ENCODE measurements around the gene FAM237B. TPM values are rescaled to one million over a fixed set of nuclear protein-coding genes. Genes with fewer than 3 reads are reported as not detected.
A peak's percentile ranks its signal among the peaks of the same experiment; 100 is the strongest.

FAM237B gene
- total and polyA plus RNA-seq, 2 of the 13 experiments (the other 11 are each of a cell fraction or from before 2014, with no cell fraction given) = not detected

DNA sequence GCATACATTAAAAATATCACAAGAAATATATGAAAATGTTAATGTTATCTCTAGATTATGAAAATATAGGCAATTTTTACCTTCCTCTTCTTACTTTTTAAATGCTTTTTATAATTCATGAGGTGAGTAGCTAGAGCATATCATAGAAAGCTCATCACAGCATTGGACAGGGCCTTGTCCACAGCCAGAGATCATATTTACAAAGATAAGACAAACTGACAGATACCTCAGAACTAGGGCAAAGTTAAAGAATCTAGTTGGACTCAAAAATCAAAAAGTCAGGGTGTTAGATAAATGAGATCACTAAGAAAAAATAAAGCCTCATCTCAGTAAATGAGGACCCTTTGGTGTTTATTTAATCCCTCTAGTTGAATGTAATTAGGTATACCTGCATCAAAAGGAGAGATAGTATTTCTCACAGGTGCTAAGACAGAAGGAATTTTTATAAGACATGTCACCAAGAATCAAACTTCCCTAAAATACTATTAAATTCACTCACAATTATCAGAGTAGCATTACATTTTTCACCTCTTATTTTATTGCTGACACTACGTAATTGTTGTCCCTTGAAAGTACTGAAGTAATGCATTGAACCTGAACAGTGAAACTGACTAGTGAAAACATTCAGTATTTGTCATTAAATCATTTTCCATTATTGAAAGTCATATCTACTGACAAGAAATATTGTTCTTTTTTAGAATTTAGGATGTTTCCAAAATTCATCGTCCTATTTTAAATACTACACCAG, 50.5 kb downstream of the FAM237B start (continued):
- peak; percentile 93 for TF ChIP-seq MAFF (IDR thresholded peaks at IDR 0.05; ENCODE audit: low read depth, low read length)
- no peak for TF ChIP-seq ZNF468 (CRISPR knock-in tag; IDR thresholded peaks at IDR 0.05)
- TF ChIP-seq, protein P1, sequence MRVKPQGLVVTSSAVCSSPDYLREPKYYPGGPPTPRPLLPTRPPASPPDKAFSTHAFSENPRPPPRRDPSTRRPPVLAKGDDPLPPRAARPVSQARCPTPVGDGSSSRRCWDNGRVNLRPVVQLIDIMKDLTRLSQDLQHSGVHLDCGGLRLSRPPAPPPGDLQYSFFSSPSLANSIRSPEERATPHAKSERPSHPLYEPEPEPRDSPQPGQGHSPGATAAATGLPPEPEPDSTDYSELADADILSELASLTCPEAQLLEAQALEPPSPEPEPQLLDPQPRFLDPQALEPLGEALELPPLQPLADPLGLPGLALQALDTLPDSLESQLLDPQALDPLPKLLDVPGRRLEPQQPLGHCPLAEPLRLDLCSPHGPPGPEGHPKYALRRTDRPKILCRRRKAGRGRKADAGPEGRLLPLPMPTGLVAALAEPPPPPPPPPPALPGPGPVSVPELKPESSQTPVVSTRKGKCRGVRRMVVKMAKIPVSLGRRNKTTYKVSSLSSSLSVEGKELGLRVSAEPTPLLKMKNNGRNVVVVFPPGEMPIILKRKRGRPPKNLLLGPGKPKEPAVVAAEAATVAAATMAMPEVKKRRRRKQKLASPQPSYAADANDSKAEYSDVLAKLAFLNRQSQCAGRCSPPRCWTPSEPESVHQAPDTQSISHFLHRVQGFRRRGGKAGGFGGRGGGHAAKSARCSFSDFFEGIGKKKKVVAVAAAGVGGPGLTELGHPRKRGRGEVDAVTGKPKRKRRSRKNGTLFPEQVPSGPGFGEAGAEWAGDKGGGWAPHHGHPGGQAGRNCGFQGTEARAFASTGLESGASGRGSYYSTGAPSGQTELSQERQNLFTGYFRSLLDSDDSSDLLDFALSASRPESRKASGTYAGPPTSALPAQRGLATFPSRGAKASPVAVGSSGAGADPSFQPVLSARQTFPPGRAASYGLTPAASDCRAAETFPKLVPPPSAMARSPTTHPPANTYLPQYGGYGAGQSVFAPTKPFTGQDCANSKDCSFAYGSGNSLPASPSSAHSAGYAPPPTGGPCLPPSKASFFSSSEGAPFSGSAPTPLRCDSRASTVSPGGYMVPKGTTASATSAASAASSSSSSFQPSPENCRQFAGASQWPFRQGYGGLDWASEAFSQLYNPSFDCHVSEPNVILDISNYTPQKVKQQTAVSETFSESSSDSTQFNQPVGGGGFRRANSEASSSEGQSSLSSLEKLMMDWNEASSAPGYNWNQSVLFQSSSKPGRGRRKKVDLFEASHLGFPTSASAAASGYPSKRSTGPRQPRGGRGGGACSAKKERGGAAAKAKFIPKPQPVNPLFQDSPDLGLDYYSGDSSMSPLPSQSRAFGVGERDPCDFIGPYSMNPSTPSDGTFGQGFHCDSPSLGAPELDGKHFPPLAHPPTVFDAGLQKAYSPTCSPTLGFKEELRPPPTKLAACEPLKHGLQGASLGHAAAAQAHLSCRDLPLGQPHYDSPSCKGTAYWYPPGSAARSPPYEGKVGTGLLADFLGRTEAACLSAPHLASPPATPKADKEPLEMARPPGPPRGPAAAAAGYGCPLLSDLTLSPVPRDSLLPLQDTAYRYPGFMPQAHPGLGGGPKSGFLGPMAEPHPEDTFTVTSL (CRISPR knock-in tag; IDR thresholded peaks at IDR 0.05; ENCODE audit: borderline replicate concordance) = peak; percentile 79; the same call in 1 of the 2 replicates
- TF ChIP-seq MED13 (CRISPR knock-in tag; IDR thresholded peaks at IDR 0.05) = no peak
- TF ChIP-seq, protein P2, sequence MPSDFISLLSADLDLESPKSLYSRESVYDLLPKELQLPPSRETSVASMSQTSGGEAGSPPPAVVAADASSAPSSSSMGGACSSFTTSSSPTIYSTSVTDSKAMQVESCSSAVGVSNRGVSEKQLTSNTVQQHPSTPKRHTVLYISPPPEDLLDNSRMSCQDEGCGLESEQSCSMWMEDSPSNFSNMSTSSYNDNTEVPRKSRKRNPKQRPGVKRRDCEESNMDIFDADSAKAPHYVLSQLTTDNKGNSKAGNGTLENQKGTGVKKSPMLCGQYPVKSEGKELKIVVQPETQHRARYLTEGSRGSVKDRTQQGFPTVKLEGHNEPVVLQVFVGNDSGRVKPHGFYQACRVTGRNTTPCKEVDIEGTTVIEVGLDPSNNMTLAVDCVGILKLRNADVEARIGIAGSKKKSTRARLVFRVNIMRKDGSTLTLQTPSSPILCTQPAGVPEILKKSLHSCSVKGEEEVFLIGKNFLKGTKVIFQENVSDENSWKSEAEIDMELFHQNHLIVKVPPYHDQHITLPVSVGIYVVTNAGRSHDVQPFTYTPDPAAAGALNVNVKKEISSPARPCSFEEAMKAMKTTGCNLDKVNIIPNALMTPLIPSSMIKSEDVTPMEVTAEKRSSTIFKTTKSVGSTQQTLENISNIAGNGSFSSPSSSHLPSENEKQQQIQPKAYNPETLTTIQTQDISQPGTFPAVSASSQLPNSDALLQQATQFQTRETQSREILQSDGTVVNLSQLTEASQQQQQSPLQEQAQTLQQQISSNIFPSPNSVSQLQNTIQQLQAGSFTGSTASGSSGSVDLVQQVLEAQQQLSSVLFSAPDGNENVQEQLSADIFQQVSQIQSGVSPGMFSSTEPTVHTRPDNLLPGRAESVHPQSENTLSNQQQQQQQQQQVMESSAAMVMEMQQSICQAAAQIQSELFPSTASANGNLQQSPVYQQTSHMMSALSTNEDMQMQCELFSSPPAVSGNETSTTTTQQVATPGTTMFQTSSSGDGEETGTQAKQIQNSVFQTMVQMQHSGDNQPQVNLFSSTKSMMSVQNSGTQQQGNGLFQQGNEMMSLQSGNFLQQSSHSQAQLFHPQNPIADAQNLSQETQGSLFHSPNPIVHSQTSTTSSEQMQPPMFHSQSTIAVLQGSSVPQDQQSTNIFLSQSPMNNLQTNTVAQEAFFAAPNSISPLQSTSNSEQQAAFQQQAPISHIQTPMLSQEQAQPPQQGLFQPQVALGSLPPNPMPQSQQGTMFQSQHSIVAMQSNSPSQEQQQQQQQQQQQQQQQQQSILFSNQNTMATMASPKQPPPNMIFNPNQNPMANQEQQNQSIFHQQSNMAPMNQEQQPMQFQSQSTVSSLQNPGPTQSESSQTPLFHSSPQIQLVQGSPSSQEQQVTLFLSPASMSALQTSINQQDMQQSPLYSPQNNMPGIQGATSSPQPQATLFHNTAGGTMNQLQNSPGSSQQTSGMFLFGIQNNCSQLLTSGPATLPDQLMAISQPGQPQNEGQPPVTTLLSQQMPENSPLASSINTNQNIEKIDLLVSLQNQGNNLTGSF (CRISPR knock-in tag; IDR thresholded peaks at IDR 0.05) = no peak
- TF ChIP-seq, protein P3, sequence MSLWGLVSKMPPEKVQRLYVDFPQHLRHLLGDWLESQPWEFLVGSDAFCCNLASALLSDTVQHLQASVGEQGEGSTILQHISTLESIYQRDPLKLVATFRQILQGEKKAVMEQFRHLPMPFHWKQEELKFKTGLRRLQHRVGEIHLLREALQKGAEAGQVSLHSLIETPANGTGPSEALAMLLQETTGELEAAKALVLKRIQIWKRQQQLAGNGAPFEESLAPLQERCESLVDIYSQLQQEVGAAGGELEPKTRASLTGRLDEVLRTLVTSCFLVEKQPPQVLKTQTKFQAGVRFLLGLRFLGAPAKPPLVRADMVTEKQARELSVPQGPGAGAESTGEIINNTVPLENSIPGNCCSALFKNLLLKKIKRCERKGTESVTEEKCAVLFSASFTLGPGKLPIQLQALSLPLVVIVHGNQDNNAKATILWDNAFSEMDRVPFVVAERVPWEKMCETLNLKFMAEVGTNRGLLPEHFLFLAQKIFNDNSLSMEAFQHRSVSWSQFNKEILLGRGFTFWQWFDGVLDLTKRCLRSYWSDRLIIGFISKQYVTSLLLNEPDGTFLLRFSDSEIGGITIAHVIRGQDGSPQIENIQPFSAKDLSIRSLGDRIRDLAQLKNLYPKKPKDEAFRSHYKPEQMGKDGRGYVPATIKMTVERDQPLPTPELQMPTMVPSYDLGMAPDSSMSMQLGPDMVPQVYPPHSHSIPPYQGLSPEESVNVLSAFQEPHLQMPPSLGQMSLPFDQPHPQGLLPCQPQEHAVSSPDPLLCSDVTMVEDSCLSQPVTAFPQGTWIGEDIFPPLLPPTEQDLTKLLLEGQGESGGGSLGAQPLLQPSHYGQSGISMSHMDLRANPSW (CRISPR knock-in tag; IDR thresholded peaks at IDR 0.05; ENCODE audit: borderline replicate concordance) = 0 out of 2 replicates have a peak, but pooled peaks have one; percentile 30
- no peak for TF ChIP-seq SIX4 (CRISPR knock-in tag; IDR thresholded peaks at IDR 0.05)
- no peak for TF ChIP-seq RBM22 (optimal IDR thresholded peaks at IDR 0.05; ENCODE audit: low read length)
- no peak for TF ChIP-seq REL (CRISPR knock-in tag; conservative IDR thresholded peaks at IDR 0.05)
- no peak for TF ChIP-seq ZFY (CRISPR knock-in tag; IDR thresholded peaks at IDR 0.05)
- TF ChIP-seq AGO1 (IDR thresholded peaks at IDR 0.05; ENCODE audit: low read depth, low read length, poor library complexity, severe bottlenecking) = no peak
- no peak for TF ChIP-seq ZNF460 (CRISPR knock-in tag; IDR thresholded peaks at IDR 0.05; ENCODE audit: borderline replicate concordance)
- no peak for TF ChIP-seq ZNF879 (CRISPR knock-in tag; IDR thresholded peaks at IDR 0.05)
- no peak for TF ChIP-seq RAD21 (CRISPR knock-in tag; IDR thresholded peaks at IDR 0.05)
- TF ChIP-seq SOX6 (IDR thresholded peaks at IDR 0.05) = no peak
- no peak for TF ChIP-seq SOX6 (CRISPR knock-in tag; IDR thresholded peaks at IDR 0.05)
